AG08395 (cell line): Measurements from ENCODE around the gene TMEM38A.
"Not testable (repeated sequence)": the region's sequence is repeated elsewhere in the genome, so short reads cannot be mapped to it uniquely, and the experiment has no call there.

Source experiments
- DNase-seq: peaks from one replicate; pipeline ENCODE4 v3.0.0; 2012; ENCODE audit warnings: mixed read lengths, low spot score

TMEM38A gene

DNA sequence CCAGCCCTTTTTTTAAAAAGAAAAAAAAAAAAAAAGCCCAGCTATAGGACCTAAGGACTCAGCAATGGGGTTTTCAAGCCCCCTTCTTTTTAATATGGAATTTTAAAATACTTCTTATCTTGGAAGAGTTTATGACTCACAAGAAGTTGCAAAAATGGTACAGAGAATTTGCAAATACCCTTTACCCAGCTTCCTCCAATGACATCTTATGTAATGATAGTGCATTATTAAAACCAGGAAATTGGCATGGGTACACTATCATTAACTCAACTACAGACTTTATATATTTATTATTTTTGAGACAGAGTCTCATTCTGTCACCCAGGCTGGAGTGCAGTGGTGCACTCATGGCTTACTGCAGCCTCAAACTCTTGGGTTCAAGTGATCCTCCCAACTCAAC lies 16.1 kb downstream of the TMEM38A start:
- no peak for DNase-seq

DNA sequence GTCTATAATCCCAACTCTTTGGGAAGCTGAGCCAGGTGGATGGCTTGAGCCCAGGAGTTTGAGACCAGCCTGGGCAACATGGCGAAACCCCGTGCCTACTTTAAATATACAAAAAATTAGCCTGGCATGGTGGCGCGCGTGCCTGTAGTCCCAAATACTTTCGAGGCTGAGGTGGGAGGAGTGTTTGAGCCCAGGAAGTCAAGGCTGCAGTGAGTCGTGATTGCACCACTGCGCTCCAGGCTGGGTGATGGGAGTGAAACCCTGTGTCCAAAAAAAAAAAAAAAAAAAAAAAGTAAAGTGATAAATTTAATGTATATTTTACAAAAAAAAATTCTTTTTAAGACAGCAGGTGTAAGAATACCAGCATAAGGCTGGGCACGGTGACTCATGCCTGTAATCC lies 17.6 kb downstream of the TMEM38A start:
- no peak for DNase-seq

DNA sequence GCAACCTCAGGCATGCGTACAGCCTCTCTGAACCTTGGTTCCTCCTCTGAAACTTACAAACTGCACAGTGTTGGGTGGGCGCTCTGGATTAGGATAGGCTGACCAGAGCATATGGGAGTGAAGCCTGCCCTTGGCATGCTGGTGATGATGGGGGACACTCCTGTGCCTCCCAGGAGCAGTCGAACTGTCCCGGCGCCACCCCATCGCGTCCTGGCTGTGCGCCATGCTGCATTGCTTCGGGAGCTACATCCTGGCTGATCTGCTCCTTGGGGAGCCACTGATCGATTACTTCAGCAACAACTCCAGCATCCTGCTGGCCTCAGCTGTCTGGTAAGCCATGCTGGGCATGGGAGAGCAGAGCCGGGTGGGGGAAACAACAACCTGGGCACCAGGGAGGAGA lies 18.9 kb downstream of the TMEM38A start:
- no peak for DNase-seq

DNA sequence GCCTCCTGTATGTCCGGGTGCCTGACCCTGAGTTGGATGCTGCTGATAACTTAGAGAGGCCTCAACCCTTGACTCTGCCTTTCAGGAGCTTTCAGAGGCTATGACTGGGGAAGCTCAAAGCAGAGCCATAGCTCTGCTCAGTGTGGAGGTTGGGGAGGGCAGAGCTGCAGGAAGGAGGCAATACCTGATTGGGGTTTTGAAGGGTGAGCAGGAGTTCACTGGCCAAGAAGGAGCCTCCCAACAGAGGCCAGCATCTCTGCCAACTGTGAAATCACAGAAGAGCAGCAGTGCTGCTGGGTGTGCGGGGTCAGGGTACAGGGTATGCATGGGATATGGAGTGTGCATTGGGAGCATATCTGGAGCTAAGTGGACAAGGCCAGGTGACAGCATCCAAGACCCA lies 21.6 kb downstream of the TMEM38A start:
- DNase-seq: no peak

DNA sequence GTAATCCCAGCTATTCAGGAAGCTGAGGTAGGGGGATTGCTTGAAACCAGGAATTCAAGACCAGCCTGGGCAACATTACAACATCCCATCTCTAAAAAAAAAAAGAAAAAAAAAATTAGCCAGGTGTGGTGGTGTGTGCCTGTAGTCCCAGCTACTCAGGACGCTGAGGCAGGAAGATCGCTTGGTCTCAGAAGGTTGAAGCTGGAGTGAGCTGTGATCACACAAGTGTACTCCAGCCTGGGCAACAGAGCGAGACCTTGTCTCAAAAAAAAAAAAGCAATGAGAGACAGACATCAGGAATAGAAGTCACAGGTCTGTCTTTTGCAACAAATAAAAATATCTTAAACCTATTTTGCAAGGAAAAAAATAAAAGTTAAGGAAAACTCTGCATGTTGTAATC lies 23.3 kb downstream of the TMEM38A start:
- no peak for DNase-seq

DNA sequence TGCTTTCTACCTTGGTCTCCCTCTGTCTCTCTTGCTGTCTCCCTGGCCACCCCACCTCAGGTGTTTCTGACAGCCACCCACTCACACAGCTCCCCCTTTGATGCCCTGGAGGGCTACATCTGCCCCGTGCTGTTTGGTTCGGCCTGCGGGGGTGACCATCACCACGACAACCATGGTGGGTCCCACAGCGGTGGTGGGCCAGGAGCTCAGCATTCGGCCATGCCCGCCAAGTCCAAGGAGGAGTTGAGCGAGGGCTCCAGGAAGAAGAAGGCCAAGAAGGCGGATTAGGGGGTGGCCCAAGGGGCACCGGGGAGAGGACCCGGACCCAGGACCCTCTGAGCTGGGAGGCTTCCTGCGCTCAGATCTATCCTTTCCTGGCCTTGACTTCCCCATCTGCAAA lies 27.1 kb downstream of the TMEM38A start:
- no peak for DNase-seq

DNA sequence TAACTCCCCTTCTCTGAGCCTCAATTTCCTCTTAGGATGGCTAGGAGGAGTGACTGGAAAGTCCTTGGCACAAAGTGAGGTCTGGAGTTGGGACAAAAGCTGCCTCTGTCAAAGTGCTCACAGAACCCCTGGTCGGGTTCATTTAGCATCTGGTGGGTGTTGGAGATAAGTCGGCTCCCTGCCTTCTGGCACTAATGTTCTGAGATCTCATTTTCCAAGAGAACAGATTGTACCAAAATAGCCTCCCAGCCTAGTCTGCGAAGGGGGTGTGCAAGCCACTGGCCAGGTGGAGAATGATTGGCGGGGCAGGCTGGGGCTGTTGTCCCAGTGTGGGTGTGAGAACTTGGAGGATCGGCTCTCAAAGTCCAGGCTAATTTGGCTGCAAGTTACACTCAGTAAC lies 38.0 kb downstream of the TMEM38A start:
- DNase-seq: no peak

DNA sequence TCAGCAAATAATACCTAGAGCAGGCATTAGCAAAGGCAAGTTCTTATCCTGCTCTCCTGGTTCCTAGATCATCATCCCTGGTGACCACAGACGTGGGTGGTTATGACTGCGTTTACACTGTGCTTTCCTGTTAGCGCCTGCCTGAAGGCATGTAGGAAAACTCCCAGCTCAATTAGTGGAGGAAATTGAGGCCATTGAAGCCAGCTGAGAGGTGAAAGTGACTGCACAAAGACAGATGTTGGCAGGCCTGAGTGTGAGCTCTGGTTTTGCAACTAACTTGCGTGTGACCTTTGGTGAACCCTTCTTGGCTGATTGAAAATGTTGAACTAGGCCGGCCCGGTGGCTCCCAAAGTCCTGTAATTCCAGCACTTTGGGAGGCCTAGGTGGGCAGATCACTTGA lies 41.2 kb downstream of the TMEM38A start:
- DNase-seq: peak; percentile 15

DNA sequence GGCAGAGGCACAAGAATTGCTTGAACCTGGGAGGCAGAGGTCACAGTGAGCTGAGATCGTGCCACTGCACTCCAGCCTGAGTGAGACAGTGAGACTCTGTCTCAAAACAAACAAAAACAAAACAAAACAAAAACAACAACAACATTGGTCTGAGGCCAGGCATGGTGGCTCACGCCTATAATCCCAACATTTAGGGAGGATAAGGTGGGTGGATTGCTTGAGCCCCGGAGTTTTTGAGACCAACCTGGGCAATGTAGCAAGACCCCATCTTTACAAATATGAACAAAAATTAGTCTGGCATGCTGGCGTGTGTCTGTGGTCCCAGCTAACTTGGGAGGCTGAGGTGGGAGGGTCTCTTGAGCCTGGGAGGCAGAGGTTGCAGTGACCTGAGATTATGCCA lies 42.7 kb downstream of the TMEM38A start:
- no peak for DNase-seq

DNA sequence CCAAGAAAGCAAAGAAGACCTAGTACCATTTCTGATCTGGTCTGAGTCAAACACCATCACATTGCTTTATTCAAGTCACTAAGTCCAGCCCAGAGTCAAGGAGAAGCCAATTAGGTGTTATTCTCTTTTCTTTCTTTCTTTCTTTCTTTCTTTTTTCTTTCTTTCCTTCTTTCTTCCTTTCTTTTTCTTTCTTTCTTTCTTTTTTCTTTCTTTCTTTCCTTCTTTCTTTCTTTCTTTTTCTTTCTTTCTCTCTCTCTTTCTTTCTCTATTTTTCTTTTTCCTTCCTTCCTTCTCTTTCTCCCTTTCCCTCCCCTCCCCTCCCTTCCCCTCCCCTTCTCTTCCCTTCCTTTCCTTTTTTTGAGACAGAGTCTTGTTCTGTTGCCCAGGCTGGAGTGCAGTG lies 49.9 kb downstream of the TMEM38A start:
- DNase-seq: not testable (repeated sequence)

DNA sequence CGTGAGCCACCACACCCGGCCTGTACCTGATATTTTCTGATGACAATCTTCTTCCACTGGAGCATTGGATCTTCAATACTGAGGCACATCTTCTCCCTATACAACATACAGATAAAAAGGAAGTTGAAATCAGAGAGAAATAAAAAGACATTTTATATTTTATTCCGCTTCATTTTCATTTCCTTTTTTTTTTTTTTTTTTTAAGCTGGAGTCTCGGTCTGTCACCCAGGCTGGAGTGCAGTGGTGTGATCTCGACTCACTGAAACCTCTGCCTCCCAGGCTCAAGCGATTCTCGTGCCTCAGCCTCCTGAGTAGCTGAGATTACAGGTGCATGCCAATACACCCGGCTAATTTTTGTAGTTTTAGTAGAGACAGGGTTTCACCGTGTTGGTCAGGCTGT lies 51.4 kb downstream of the TMEM38A start:
- DNase-seq: not testable (repeated sequence)

DNA sequence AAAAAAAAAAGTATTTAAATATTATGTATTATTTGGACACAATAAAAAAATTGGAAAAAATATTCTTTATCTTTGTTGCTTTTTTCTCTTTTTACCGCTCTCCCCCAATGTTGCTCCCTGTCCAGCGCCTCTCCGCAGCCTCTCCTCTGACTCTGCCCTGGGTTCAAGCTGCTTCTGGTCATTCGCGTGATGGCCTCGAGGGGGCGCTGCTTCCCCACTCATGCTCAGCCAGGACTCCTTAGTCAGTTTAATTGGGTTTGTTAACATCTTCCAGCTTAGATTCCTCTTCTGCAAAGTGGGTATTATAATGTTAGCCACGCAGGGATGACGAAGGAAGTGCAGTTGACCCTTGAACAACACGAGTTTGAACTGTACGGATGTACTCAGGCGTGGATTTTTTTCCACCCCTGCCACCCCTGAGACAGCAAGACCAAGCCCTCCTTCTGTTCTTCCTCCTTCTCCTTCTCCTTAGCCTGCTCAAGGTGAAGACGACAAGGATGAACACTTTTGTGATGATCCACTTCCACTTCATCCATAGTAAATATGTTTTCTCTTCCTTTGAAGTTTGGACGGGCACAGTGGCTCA lies 53.9 kb downstream of the TMEM38A start:
- DNase-seq: peak; percentile 42

DNA sequence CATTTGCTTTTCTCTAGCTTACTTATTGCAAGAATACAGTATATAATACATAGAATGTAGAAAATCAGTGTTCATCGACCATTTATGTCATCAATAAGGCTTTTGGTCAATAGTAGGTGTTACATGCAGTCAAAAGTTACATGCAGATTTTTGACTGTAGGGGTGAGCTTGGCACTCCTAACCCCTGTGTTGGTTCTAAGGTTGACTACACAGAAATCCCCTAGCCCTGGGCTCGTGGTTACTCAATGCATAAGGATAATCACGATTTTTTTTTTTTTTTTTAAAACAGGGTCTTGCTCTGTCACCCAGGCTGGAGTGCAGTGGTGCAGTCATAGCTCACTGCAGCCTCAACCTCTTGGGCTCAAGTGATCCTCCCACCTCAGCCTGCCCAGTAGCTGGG lies 54.7 kb downstream of the TMEM38A start:
- no peak for DNase-seq

DNA sequence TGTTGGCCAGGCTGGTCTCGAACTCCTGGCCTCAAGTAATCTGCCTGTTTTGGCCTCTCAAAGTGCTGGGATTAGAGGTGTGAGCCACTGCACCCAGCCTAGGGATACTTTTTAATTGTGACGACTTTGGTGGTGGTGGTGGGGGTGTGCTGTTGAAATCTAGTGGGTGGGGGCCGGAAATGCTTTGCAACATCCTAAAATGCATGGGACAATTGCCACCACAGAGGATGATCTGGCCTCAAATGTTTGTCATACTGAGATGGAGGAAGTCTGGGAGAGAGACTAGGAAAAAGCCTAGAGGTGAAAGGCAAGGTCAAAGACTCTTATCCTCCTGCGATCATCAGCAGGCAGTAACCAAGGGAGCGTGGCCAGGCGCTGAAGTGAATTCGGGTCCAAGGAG lies 60.1 kb downstream of the TMEM38A start:
- DNase-seq: no peak

DNA sequence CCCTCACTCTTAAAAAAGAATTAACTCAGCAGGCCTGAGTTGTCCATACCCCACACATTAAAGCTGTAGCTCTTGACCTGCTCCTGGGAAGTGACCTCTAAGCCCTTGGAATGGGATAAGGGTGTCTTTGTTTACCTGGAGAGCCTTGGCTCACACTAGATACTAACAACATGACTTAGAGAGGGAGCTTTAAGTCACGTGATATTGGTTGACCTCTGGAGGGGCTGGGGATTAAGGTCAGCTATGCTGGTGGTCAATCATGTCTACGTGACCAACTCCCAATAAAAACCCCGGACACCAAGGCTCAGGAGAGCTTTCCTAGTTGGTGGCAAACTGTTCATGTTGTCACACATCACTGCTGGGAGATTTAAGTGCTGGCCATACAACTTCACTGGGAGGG lies 61.7 kb downstream of the TMEM38A start:
- DNase-seq: no peak

DNA sequence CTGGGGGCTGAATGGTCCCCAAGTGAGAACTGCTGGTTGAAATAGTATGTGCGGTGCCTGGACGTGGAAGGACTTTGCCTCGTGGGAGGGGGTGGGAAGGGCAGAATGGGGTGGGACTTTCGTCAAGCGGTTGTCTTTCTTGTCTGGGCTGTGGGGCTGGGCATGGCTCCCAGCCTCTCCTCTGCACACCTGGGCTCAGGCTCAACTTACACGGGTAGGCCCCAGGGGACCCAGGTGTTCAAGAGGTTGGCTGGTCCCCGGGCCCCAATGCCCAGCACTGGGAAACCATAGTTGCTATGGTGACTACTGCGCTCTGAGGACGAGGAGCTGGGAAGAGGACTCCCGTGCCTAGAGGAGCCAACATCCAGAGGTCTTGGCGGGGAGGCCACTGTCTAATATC lies 66.0 kb downstream of the TMEM38A start:
- DNase-seq: no peak

DNA sequence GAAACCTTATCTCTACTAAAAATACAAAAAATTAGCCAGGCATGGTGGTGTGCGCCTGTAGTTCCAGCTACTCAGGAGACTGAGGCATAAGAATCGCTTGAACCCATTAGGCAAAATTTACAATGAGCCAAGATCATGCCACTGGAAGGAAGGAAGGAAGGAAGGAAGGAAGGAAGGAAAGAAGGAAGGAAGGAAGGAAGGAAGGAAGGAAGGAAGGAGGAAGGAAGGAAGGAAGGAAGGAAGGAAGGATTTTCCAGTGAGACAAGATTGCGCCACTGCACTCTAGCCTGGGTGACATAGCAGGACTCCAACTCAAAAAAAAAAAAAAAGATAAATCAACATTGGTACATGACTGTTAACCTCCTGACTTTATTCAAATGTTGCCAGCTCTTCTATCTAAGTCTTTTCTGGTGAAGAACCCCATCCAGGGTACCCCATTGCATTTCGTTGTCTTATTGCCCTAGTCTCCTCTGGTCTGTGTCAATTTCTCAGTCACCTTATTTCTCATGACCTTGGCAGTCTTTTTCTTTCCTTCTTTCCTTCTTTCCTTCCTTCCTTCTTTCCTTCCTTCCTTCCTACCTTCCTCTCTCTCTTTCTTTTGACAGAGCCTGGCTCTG lies 74.8 kb downstream of the TMEM38A start:
- not testable (repeated sequence) for DNase-seq

DNA sequence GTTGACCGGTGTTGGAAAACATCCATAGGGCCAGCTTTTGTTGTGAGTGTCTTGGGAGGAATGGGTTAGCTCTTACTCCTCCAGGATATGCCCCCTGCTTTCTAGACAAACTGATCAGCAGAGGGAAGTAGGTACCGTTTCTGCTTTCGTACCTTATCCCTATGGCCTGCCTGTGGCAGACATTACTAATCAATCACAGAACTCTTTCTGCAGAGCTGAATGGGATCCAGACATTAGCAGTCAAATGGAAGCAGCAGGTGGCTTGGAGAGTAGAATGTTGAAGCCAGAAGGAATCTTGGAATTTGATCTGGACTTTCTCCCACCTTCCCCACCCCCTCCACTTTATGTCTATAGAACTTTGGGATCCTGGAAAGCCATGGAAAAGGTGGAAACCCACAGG lies 75.8 kb downstream of the TMEM38A start:
- no peak for DNase-seq

DNA sequence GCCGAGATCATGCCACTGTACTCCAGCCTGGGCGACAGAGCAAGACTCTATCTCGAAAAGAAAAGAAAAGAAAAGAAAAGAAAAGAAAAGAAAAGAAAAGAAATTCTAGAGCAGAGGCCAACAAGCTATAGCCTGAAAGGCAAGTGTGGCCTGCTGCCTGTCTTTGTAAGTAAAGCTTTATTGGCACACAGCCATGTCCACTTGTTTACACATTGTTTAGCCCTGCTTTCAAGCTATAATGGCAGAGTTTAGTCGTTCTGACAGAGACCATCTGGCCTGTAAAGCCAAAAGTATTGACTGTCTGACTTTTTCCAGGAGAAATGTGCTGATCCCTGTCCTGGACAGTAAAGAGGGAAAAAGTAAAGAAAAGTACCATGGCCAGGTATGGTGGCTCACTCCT lies 77.0 kb downstream of the TMEM38A start:
- DNase-seq: no peak

DNA sequence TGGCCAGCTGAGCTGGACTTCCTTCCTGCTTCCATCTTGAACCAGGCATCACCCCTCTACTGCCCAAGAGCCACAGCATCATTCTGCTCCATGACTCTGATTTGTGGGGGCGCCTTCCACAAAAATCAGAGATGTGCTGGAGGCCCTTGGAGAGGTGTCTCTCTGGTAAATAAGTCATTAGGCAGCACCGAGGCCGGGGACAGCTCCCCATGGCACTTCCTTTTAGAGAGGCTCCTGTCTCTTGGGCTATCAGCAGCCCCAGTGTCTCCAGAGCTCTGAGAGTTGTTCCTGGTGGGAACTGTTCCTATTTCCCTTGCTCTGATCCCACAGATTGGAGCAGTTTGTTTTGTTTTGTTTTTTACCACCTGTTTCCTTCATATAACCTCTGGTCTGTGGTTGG lies 78.6 kb downstream of the TMEM38A start:
- DNase-seq: no peak
